Measurements from ENCODE around the gene RND2. TPM values are rescaled to one million over a fixed set of nuclear protein-coding genes. Genes with fewer than 3 reads are reported as not detected.
A peak's percentile ranks its signal among the peaks of the same experiment; 100 is the strongest.

RND2 gene
- total RNA-seq, 1 donor: 0.36 TPM

DNA sequence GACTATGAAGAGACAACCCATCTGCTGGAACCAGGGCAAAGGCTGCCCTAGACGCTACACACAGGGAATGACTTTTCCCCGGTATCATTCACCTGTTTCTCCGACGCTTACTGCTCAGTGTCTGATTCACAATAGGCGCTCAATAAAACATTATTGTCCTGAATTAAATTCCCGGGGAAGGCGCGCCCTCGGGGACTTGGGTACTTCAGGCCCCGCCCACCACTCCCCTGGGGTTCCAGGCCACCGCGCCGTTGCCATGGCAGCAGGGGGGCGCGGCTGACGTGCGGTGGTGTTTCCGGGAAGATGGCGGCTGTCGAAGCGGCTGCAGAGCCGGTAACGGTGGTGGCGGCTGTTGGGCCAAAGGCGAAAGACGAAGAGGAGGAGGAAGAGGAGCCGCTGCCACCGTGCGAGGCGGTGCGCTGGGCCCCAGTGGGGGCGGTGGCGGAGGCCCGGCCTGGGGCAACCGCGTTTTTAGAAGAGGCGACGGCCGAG lies 44.7 kb upstream of the RND2 start, which contains the start of gene RUNDC1:
RUNDC1 (plus strand) TSS at position 292 of the 492 bp plus-strand sequence; CDS start at position 304, 12 bp downstream.
- no peaks in the 10 kb centered on the region for H3K27me3 ChIP-seq (ENCODE audit: insufficient read depth, low read length)
- TF ChIP-seq, protein P1, sequence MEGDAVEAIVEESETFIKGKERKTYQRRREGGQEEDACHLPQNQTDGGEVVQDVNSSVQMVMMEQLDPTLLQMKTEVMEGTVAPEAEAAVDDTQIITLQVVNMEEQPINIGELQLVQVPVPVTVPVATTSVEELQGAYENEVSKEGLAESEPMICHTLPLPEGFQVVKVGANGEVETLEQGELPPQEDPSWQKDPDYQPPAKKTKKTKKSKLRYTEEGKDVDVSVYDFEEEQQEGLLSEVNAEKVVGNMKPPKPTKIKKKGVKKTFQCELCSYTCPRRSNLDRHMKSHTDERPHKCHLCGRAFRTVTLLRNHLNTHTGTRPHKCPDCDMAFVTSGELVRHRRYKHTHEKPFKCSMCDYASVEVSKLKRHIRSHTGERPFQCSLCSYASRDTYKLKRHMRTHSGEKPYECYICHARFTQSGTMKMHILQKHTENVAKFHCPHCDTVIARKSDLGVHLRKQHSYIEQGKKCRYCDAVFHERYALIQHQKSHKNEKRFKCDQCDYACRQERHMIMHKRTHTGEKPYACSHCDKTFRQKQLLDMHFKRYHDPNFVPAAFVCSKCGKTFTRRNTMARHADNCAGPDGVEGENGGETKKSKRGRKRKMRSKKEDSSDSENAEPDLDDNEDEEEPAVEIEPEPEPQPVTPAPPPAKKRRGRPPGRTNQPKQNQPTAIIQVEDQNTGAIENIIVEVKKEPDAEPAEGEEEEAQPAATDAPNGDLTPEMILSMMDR (IDR thresholded peaks at IDR 0.05; ENCODE audit: extremely low read depth, low read depth, low read length): no peak

DNA sequence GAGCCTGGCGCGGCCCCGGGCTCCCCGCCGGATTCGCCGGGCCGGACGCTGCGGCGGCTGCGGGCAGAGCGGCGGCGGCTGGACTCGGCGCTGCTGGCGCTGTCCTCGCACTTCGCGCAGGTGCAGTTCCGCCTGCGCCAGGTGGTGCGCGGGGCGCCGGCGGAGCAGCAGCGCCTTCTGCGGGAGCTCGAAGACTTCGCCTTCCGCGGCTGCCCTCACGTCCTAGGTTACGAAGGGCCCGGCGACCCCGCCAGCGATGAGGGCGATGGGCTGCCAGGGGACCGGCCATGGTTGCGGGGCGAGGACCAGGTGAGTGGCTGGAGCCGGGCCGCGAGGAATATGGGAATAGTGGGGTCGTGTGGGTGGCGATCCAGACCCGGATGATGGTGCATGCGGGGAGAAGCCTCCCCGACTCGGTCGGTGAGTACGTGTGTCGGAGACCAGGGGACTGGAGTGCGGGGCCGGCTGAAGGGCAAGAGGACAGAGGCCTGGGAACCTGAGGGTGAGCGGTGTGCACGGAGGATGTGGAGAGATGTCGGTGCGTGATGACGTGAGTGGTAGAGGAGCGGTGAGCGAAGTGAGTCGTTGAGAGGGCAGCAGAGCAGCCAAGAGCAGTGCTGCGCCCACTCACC lies 44.1 kb upstream of the RND2 start:
- Histone ChIP-seq H4K20me1 (ENCODE audit: insufficient read depth, low read length) (peaks cover 6% of the 10 kb centered on the region), H3K9me3 (ENCODE audit: low read depth, low read length) (no peaks in the 10 kb centered on the region), H3K4me2 (ENCODE audit: insufficient read depth, low read length) (peak overlapping the region; percentile 100), H2AFZ (ENCODE audit: low read length) (peak overlapping the region; percentile 83), H3K36me3 (ENCODE audit: insufficient read depth, low read length) (peaks cover 10% of the 10 kb centered on the region), H3K27ac (ENCODE audit: low read depth, low read length) (peak overlapping the region; percentile 76), H3K79me2 (ENCODE audit: insufficient read depth, low read length) (peaks cover 54% of the 10 kb centered on the region), H3K27me3 (ENCODE audit: insufficient read depth, low read length) (no peaks in the 10 kb centered on the region), H3K4me3 (ENCODE audit: insufficient read depth, low read length) (peak overlapping the region; percentile 99), H3K4me1 (ENCODE audit: insufficient read depth, low read length) (peaks cover 17% of the 10 kb centered on the region)
- TF ChIP-seq, protein P1 (IDR thresholded peaks at IDR 0.05; ENCODE audit: extremely low read depth, low read depth, low read length): no peak
- peak; percentile 93 for DNase-seq (ENCODE audit: insufficient read length, low spot score, missing footprints)

More for the DNA sequence above, 44.7 kb upstream of the RND2 start, which contains the start of gene RUNDC1:
- Histone ChIP-seq H3K4me3 (ENCODE audit: insufficient read depth, low read length) (peak within 1 kb of the TSS; percentile 99), H4K20me1 (ENCODE audit: insufficient read depth, low read length) (peaks cover 6% of the 10 kb centered on the region), H3K36me3 (ENCODE audit: insufficient read depth, low read length) (peaks cover 4% of the 10 kb centered on the region), H3K9me3 (ENCODE audit: low read depth, low read length) (no peaks in the 10 kb centered on the region), H2AFZ (ENCODE audit: low read length) (peak within 1 kb of the TSS; percentile 88), H3K79me2 (ENCODE audit: insufficient read depth, low read length) (peaks cover 49% of the 10 kb centered on the region), H3K27ac (ENCODE audit: low read depth, low read length) (peak within 1 kb of the TSS; percentile 76), H3K4me1 (ENCODE audit: insufficient read depth, low read length) (peaks cover 17% of the 10 kb centered on the region), H3K4me2 (ENCODE audit: insufficient read depth, low read length) (peak within 1 kb of the TSS; percentile 100)
- peak; percentile 99 for DNase-seq (ENCODE audit: insufficient read length, low spot score, missing footprints)

DNA sequence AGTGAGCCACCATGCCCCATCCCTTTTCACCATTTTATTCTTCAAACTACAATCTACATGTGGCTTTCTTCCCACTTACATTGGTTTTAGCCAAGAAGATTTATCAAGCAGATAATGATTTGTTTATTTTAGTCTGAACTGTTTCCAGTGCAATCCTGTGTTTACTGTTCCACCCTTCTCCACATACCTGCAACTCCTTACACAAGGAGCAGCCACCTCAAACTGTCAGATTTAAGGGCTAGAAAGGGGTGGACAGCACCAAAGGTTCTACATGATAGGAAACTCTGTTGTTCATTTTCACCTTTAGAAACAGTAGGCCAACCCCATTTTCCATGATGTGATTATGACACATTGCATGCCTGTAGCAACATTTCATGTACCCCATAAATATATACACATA lies 42.8 kb upstream of the RND2 start:
- Histone ChIP-seq H3K36me3 (ENCODE audit: insufficient read depth, low read length) (peaks cover 18% of the 10 kb centered on the region), H3K79me2 (ENCODE audit: insufficient read depth, low read length) (peaks cover 63% of the 10 kb centered on the region), H3K4me3 (ENCODE audit: insufficient read depth, low read length) (no peak overlapping the region), H2AFZ (ENCODE audit: low read length) (no peak overlapping the region), H3K4me2 (ENCODE audit: insufficient read depth, low read length) (peak overlapping the region; percentile 100), H4K20me1 (ENCODE audit: insufficient read depth, low read length) (peaks cover 6% of the 10 kb centered on the region), H3K27ac (ENCODE audit: low read depth, low read length) (peak overlapping the region; percentile 76), H3K9me3 (ENCODE audit: low read depth, low read length) (no peaks in the 10 kb centered on the region), H3K4me1 (ENCODE audit: insufficient read depth, low read length) (peaks cover 17% of the 10 kb centered on the region), H3K27me3 (ENCODE audit: insufficient read depth, low read length) (no peaks in the 10 kb centered on the region)
- DNase-seq (ENCODE audit: insufficient read length, low spot score, missing footprints): peak; percentile 2
- TF ChIP-seq, protein P1 (IDR thresholded peaks at IDR 0.05; ENCODE audit: extremely low read depth, low read depth, low read length): no peak

DNA sequence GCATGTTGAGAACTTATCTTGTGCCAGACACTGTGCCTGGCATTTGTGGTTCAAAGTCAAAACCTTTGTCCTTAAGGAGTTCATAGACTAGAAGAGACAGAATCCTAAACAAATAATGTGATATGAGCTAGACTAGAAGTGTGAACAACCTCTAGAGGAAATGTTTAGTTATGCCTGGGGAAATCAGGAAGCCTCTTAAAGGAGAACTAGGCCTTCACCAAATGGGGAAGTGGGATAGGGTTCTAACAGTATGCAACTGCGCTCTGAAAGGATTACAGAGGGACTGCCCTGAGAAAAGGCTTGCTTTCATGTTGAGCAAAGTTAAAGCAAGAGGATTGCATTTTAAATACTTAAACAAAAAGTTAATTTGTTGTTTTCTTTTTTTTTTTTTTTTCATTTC lies 39.8 kb upstream of the RND2 start:
- Histone ChIP-seq H2AFZ (ENCODE audit: low read length) (no peak overlapping the region), H3K4me3 (ENCODE audit: insufficient read depth, low read length) (no peak overlapping the region)

More for the DNA sequence above, 39.8 kb upstream of the RND2 start:
- no peak overlapping the region for H3K27ac ChIP-seq (ENCODE audit: low read depth, low read length)
- H3K4me2 ChIP-seq (ENCODE audit: insufficient read depth, low read length): no peak overlapping the region
- H4K20me1 ChIP-seq (ENCODE audit: insufficient read depth, low read length): peaks cover 6% of the 10 kb centered on the region
- peaks cover 60% of the 10 kb centered on the region for H3K79me2 ChIP-seq (ENCODE audit: insufficient read depth, low read length)
- H3K9me3 ChIP-seq (ENCODE audit: low read depth, low read length): no peaks in the 10 kb centered on the region
- peaks cover 29% of the 10 kb centered on the region for H3K4me1 ChIP-seq (ENCODE audit: insufficient read depth, low read length)
- no peaks in the 10 kb centered on the region for H3K27me3 ChIP-seq (ENCODE audit: insufficient read depth, low read length)
- TF ChIP-seq, protein P1 (IDR thresholded peaks at IDR 0.05; ENCODE audit: extremely low read depth, low read depth, low read length): no peak
- peaks cover 28% of the 10 kb centered on the region for H3K36me3 ChIP-seq (ENCODE audit: insufficient read depth, low read length)
- peak; percentile 14 for DNase-seq (ENCODE audit: insufficient read length, low spot score, missing footprints)
